Activated naive CD8-positive, alpha-beta T cell treated with anti-CD3 and anti-CD28 coated beads for 36 hours (primary cell): ENCODE data around the gene RABAC1. TPM values are rescaled to one million over a fixed set of nuclear protein-coding genes. Genes with fewer than 3 reads are reported as not detected.
"Not testable (repeated sequence)": the region's sequence is repeated elsewhere in the genome, so short reads cannot be mapped to it uniquely, and the experiment has no call there.

Source experiments
- DNase-seq: peaks from one replicate; pipeline ENCODE4 v3.0.0; 2021
- H3K27ac Mint-ChIP-seq: one replicate; pipeline ENCODE4 v1.8.0; 2022; ENCODE audit warnings: mild to moderate bottlenecking, moderate library complexity, mixed read lengths
- H3K27me3 Mint-ChIP-seq: one replicate; pipeline ENCODE4 v1.8.0; 2022; ENCODE audit warnings: mild to moderate bottlenecking, mixed read lengths
- H3K36me3 Mint-ChIP-seq: one replicate; pipeline ENCODE4 v1.8.0; 2021; ENCODE audit warnings: mild to moderate bottlenecking, mixed read lengths
- H3K4me1 Mint-ChIP-seq: one replicate; pipeline ENCODE4 v1.8.0; 2021; ENCODE audit warnings: mixed read lengths
- H3K4me3 Mint-ChIP-seq: one replicate; pipeline ENCODE4 v1.8.0; 2022; ENCODE audit warnings: mild to moderate bottlenecking, moderate library complexity, mixed read lengths
- H3K9me3 Mint-ChIP-seq: one replicate; pipeline ENCODE4 v1.8.0; 2022; ENCODE audit warnings: mixed read lengths
- total RNA-seq, 2 experiments: library from RNA; stranded (reverse); gene quantifications; one replicate each; pipeline ENCODE4 v1.2.3, GENCODE V29; 2021

RABAC1 gene
- total RNA-seq, 2 experiments from 2014 or later, result 46.9 to 50.7 TPM

DNA sequence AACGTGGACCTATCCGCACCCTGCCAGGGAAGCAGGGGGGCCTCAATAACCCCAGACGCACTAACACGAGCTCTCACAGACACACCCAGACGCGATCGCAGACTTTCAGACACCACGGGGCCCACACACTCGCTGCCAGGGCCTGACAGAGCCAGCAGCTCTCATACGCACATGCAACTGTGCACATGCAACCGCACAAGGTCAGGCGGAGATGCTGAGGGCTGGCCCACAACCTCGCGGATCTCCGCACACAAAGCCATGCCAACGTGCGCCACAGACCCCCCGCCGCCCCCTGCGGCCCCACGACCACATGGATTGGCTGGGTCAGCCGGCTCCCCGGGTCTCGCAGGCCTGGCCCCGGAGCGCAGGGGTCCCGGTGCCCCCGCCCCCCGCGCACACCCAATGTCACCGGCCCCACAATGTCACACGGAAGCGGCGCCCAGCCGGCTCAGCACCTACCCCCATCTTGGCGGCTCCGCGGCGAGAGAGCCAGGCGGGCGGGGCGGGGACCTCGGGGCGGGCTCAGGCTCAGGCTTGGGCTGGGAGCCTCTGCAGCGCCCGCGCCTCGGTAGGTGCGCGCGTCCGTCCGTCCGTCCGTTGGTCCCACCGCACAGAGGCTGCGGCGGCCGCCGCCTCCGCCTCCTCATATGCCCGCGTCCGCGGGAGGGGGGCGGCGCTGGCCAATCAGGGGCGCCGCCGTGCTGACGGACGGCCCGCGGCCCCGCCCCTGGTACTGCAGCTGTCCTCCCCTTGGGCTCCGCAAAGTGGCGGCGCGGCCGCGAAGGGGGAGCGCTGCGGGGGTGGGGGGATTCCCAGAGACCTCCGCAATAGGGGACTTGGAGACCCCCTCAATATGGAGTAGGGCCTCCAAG, 34.7 kb upstream of the RABAC1 start, which contains the start of gene ATP1A3:
TSS of gene ATP1A3 (minus strand) at position 619 of the 872 bp plus-strand sequence. CDS start at position 465, 154 bp downstream.
- no peaks in the 10 kb centered on the region for H3K9me3 Mint-ChIP-seq
- peak within 1 kb of the TSS; percentile 8 for H3K27ac Mint-ChIP-seq
- peak within 1 kb of the TSS; percentile 83 for H3K4me3 Mint-ChIP-seq
- peaks cover 17% of the 10 kb centered on the region for H3K4me1 Mint-ChIP-seq
- no peaks in the 10 kb centered on the region for H3K36me3 Mint-ChIP-seq
- peak; percentile 79 for DNase-seq
- H3K27me3 Mint-ChIP-seq, result peaks cover 39% of the 10 kb centered on the region

GRCh38 chr19:41991925-41992569, 32.9 kb upstream of the RABAC1 start:
- H3K9me3 Mint-ChIP-seq, H3K4me3 Mint-ChIP-seq, H3K27ac Mint-ChIP-seq, H3K4me1 Mint-ChIP-seq, H3K36me3 Mint-ChIP-seq, DNase-seq: not testable (repeated sequence)
- peaks cover 26% of the 10 kb centered on the region for H3K27me3 Mint-ChIP-seq

GRCh38 chr19:41991025-41991424, 31.9 kb upstream of the RABAC1 start:
- no peak for DNase-seq
- H3K36me3 Mint-ChIP-seq, result no peaks in the 10 kb centered on the region
- H3K4me3 Mint-ChIP-seq, result no peak overlapping the region
- H3K4me1 Mint-ChIP-seq, result peaks cover 6% of the 10 kb centered on the region
- no peak overlapping the region for H3K27ac Mint-ChIP-seq
- peaks cover 16% of the 10 kb centered on the region for H3K27me3 Mint-ChIP-seq
- no peaks in the 10 kb centered on the region for H3K9me3 Mint-ChIP-seq

DNA sequence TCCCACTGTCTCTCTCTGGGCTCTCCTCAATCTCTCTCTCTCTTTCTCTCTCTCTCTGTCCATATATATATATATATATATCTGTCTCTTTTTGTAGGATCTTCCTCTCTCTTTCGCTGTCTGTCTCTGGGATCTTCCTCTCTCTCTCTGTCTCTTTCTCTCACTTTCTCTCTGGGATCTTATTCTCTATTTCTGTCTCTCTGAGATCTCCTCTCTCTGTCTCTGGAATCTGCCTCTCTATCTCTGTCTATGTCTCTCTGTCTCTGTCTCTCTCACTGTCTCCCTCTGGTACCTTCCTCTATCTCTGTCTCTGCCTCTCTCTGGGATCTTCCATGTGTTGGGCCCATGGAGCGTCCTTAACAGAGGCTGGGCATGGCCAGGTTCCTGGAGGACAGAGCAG, 31.5 kb upstream of the RABAC1 start:
- Mint-ChIP-seq H3K4me3 (no peak overlapping the region), H3K4me1 (peaks cover 6% of the 10 kb centered on the region), H3K27ac (no peak overlapping the region), H3K36me3 (no peaks in the 10 kb centered on the region), H3K9me3 (no peaks in the 10 kb centered on the region), H3K27me3 (peaks cover 12% of the 10 kb centered on the region)
- DNase-seq, result no peak

DNA sequence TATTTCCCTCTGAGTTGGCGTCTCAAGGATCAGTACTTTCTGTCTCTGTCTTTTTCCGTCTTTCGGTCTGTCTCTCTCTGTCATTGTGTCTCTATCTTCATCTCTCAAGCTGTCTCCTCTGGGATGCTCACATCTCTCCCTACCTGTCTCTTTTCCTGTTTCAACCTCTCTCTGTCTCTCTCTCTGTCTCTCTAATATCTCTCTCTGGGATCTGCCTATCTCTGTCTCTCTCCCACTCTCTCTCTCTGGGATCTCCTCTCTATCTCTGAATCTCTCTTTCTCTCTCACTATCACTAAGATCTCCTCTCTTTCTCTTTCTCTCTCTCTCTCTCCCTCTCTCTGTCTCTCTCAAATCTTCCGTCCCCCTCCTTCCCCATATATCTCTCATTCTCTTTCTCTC, 30.9 kb upstream of the RABAC1 start:
- DNase-seq, result no peak
- H3K4me1 Mint-ChIP-seq, result peaks cover 6% of the 10 kb centered on the region
- no peaks in the 10 kb centered on the region for H3K36me3 Mint-ChIP-seq
- H3K27me3 Mint-ChIP-seq, result peaks cover 6% of the 10 kb centered on the region
- H3K9me3 Mint-ChIP-seq, result no peaks in the 10 kb centered on the region
- H3K4me3 Mint-ChIP-seq, result no peak overlapping the region
- H3K27ac Mint-ChIP-seq, result no peak overlapping the region

- Mint-ChIP-seq H3K27me3 (no peaks in the 10 kb centered on the region), H3K27ac (no peak overlapping the region), H3K36me3 (no peaks in the 10 kb centered on the region), H3K4me1 (peaks cover 4% of the 10 kb centered on the region), H3K9me3 (no peaks in the 10 kb centered on the region), H3K4me3 (no peak overlapping the region)
- DNase-seq, result no peak
Measured at GRCh38 chr19:41988947-41989346, 29.8 kb upstream of the RABAC1 start.

DNA sequence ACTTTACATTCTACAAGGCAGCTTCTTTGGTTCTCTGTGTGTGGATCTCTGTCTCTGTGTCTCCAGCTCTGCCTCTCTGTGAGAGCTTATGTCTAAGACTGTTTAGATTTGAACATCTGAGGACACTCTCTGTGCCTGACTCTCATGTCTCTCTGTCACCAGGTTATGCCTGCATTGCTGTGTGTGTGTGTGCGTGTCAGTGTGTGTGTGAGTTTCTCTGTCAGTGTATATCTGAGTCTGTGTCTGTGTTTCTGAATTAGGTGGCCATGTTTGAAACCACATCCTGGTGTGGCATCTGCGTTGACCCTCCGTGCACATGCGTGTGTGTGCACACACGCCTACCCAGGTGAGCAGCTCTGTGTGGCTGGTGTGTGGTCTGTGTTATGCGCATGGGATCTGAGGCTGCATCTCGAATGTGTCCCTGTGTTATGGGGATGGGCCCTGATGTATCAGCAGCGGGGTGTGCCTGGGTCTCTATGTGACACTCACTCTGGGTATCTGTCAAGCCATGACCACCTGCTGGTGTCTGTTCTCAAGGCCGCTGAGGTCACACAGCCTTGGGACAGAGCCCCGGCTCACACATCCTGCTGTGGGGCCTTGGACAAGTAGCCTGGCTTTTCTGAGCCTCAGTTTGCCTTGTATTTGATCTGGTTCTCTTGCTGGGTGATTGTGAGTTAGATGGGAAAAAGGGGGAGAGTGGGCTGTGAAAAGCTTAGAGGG, 28.2 kb upstream of the RABAC1 start:
- Mint-ChIP-seq H3K27ac (no peak overlapping the region), H3K36me3 (no peaks in the 10 kb centered on the region), H3K27me3 (no peaks in the 10 kb centered on the region), H3K4me1 (no peaks in the 10 kb centered on the region), H3K4me3 (no peak overlapping the region), H3K9me3 (no peaks in the 10 kb centered on the region)
- DNase-seq, result no peak

DNA sequence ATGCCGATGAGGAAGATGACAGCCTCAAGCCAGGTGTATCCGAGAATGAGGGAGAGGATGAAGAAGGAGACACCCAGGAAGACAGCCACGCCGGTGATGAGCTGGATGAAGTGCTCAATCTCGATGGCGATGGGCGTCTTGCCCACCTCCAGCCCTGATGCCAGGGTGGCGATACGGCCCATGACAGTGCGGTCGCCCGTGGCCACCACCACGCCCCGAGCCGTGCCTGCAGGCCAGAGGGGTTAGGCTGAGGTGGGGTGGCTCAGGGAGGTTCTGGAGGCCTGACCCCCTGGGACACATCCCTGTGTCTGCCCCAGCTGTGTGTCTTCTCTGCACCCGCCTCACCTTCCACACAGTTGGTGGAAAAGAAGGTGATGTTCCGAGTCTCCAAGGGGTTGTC, 25.8 kb upstream of the RABAC1 start:
- no peak for DNase-seq
- Mint-ChIP-seq H3K27me3 (no peaks in the 10 kb centered on the region), H3K27ac (no peak overlapping the region), H3K4me1 (no peaks in the 10 kb centered on the region), H3K4me3 (no peak overlapping the region), H3K36me3 (peaks cover 2% of the 10 kb centered on the region), H3K9me3 (no peaks in the 10 kb centered on the region)

- no peak overlapping the region for H3K4me3 Mint-ChIP-seq
- DNase-seq, result no peak
- H3K9me3 Mint-ChIP-seq, result no peaks in the 10 kb centered on the region
- peaks cover 4% of the 10 kb centered on the region for H3K36me3 Mint-ChIP-seq
- no peaks in the 10 kb centered on the region for H3K4me1 Mint-ChIP-seq
- no peak overlapping the region for H3K27ac Mint-ChIP-seq
- no peaks in the 10 kb centered on the region for H3K27me3 Mint-ChIP-seq
Measured at GRCh38 chr19:41981724-41982123, 22.6 kb upstream of the RABAC1 start.

GRCh38 chr19:41978470-41978869, 19.3 kb upstream of the RABAC1 start:
- H3K27ac Mint-ChIP-seq, result no peak overlapping the region
- no peaks in the 10 kb centered on the region for H3K27me3 Mint-ChIP-seq
- DNase-seq, result no peak
- H3K36me3 Mint-ChIP-seq, result peaks cover 4% of the 10 kb centered on the region
- no peaks in the 10 kb centered on the region for H3K4me1 Mint-ChIP-seq
- no peak overlapping the region for H3K4me3 Mint-ChIP-seq
- H3K9me3 Mint-ChIP-seq, result no peaks in the 10 kb centered on the region

- no peak for DNase-seq
- Mint-ChIP-seq H3K27ac (no peak overlapping the region), H3K27me3 (no peaks in the 10 kb centered on the region), H3K4me3 (no peak overlapping the region), H3K4me1 (no peaks in the 10 kb centered on the region), H3K9me3 (no peaks in the 10 kb centered on the region), H3K36me3 (peaks cover 4% of the 10 kb centered on the region)
Measured at GRCh38 chr19:41977916-41978315, 18.8 kb upstream of the RABAC1 start.

DNA sequence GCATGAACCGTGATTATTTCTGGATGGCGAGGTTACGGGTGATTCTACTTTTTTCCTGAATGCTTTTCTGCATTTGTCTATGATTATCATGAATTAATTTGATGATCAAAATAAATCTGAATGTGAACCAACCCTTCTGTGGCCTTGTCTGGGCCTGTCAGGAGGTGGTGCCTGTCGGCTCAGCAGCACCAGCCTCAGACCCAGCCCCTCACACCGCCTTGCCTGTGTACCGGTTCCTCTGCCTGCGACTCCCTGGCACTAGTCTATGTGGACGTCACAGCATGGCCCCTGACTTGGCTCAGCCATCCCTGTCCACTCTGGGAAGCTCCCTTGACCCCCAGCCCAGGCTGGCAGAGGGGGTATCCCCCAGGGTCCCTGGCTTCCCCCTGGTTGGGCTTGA, 15.5 kb upstream of the RABAC1 start:
- Mint-ChIP-seq H3K9me3 (no peaks in the 10 kb centered on the region), H3K4me3 (no peak overlapping the region), H3K27ac (no peak overlapping the region), H3K36me3 (peaks cover 2% of the 10 kb centered on the region), H3K27me3 (no peaks in the 10 kb centered on the region), H3K4me1 (no peaks in the 10 kb centered on the region)
- no peak for DNase-seq

DNA sequence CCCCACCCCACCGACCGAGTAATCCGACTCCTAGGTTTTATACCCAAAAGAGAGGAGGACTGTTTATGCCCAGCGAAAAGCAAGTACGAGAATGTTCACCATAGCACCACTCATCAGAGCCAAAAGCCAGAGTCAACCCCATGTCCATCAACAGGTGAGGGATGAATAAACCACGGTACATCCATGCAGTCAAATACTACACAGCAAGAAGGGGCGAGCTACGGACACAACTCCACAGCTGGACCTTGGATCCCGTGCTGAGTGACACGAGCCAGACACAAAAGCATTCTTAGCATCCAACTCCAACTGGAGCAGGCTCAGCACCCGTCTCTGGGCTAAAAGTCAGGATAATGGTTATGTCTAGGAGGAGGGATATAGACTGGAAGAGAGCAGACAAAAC, 12.2 kb upstream of the RABAC1 start:
- Mint-ChIP-seq H3K27me3 (no peaks in the 10 kb centered on the region), H3K4me1 (no peaks in the 10 kb centered on the region), H3K4me3 (no peak overlapping the region), H3K36me3 (no peaks in the 10 kb centered on the region), H3K9me3 (no peaks in the 10 kb centered on the region), H3K27ac (no peak overlapping the region)
- no peak for DNase-seq

GRCh38 chr19:41969772-41970458, 10.8 kb upstream of the RABAC1 start:
- H3K9me3 Mint-ChIP-seq, result no peaks in the 10 kb centered on the region
- no peak overlapping the region for H3K4me3 Mint-ChIP-seq
- H3K27ac Mint-ChIP-seq, result no peak overlapping the region
- DNase-seq, result no peak
- no peaks in the 10 kb centered on the region for H3K27me3 Mint-ChIP-seq
- no peaks in the 10 kb centered on the region for H3K36me3 Mint-ChIP-seq
- peaks cover 4% of the 10 kb centered on the region for H3K4me1 Mint-ChIP-seq
